GM19452 (cell line): ENCODE data around the gene LETM1.
"Not testable (repeated sequence)": the region's sequence is repeated elsewhere in the genome, so short reads cannot be mapped to it uniquely, and the experiment has no call there.

Experiments
- ATAC-seq: cut with Tn5 transposase; IDR thresholded peaks from one replicate; pipeline ENCODE4 v1.9.1; 2021; ENCODE audit not compliant: unreplicated experiment

Gene LETM1

DNA sequence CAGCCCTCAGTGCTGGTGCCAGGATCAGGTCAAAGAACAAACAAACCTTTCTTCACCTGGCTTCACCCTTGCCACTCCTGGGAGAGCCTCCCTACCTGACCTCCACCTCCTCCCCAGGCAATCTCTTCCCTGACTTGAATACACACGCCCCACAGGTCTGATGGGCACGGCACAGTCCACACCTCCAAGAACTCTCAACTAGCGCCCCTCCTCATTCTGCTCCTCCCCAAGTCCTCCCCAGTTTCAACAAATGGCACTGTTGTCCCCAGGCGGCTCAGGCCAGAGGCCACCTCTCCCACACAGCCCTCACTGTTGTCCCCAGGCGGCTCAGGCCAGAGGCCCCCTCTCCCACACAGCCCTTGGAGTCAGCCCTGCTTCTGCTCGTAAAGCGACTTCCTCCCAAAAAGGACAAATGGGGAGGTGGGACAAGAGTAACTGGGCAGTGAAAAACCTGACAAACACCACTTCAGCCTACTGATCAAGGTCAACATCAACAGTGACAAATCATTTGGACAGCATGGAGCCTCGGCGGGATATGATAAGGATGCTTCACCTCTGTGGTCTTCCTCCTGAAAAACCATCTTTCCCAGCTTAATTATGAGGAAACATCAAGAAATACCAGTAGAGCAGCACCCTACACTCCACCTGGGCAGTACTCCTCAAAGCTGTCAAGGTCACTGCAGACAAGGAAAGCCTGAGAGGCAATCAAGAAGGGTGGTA is 2.9 kb downstream of the LETM1 start:
- ATAC-seq = no peak

DNA sequence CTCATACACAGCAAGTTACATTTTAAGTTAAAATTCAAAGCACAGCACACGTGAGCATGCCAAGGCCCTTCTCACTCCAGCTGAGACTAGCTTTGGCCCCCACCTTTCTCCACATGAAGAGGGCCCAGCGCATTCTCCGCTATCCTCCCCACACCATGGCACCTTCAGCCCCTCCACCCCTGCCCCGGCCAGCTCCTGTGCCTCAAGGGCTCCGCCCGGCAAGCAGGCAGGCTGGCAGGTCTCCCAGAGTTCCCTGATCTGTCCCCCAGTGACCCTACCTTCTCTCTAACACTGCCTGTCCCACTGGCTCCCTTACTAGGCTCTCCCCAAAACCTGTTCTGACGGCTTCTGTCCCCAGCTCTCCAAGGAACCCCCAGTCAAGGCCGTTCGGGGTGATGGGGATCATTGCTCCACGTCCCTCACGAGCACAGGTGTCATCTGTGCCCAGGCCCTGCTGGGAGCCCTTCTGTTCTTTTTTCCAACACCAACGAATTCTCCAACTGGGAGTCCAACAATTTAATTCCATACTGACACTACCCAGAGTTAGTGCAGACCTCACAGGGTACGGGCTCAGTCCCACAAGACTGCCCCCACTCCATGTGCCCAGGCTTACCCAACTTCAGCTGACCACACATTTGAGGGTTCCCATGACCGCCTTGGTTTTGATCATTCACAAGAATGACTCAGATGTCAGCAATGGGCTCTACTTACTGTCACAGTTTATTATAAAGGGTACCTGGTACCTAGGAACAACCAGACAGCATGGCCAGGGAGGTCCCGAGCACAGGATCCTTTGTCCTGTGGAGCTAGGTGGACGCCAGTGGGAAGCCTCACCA is 4.2 kb downstream of the LETM1 start:
- no peak for ATAC-seq

DNA sequence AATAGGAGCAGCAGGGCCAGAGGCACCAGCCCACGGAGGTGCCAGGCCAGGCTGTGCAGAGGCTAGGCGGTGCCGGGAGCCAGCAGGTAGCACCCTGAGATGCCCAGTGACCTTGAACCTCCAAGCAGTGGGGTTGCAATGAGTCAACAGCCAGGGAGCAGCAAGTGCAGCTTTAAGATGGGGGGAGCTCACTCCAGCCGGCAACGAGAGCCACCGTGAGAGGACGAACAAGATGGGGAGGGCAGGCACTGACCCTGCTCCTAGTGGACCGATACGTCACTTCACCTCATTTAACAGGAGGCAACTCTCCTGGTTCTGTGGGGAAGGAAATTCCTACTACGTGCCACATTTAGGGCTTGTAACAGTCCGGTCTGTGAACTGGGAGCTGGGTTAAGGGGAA is 4.8 kb downstream of the LETM1 start:
- no peak for ATAC-seq

DNA sequence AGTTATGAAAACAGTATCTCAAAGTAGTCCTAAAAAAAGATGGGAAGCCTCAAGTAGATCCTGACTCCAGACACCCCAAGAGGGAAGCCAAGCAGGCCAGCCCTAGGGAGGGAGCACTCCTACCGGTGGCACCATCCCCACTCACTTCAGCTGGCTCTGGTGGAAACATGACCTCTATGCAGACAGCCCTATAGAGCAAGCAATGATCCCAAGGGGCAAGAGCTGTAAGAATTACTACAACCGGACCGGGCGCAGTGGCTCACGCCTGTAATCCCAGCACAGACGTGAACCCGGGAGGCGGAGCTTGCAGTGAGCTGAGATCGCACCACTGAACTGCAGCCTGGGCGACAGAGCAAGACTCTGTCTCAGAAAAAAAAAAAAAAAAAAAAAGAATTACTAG is 5.7 kb downstream of the LETM1 start:
- ATAC-seq = no peak

DNA sequence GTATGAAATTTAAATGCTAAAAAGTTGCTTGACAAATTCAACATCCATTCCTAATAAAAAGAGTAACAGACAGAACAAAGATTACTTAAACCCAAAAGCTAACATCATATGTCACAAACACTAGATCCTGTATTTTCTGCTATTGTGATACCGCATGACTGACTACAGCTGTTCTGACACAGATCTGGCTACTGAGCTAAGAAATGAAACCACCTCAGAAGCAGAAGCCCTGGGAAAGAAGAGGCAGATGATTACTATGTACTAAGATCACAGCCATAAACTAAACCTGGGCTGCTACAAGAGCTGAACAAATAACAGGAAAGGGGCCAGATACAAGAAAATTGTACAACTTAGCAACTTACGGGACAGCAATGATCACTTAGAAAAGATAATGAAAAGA is 9.4 kb downstream of the LETM1 start:
- no peak for ATAC-seq

DNA sequence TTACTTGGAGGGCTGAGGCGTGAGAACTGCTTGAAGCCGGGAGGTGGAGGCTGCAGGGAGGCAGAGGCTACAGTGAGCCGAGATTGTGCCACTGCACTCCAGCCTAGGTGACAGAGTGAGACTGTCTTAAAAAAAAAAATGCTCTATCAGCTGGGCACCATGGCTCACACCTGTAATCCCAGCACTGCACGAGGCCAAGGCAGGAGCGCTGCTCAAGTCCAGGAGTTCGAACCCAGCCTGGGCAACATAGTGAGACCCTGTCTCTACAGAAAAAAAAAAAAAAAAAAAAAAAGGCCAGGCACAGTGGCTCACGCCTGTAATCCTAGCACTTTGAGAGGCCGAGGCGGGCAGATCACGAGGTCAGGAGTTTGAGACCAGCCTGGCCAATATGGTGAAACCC is 11.3 kb downstream of the LETM1 start:
- not testable (repeated sequence) for ATAC-seq

DNA sequence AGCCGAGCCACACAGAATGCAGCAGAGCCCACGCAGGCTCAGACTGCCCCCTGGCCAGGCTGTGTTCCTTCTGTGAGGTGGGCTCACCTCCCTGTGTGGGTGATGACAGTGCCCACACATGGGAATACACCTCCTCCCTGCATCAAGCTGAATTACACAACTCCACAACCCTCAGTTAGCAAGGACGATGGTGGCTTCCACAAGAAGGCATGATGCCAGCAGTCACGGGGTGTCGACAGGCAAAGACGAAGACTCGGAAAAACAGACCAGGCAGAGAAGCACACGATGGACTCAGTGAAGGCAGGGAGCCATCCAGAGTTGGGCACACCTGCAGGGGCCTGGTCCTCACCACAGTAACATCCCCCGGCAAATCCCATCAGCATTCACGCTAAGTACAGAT is 12.1 kb downstream of the LETM1 start:
- no peak for ATAC-seq

DNA sequence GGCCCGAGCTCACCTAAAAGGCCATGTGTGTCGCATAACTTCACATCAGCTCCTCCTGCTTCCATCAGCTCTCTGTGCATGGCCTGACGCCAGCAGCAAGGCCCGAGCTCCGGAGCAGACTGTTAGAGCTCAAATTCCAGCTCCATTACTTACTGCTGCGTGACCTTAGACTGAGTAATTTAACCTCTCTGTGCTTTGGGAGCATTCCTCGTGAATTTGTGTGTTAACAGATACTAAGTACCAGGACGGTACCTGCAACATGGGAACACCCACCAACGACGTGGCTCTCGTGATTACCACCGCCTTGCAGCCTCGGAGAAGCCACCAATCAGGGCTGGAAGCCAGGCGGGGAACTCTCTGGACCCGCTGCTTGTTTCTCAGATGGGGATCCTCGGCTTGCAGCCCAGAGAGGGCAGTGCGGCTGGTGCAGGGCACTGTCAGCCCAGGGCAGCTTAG is 12.9 kb downstream of the LETM1 start:
- no peak for ATAC-seq

DNA sequence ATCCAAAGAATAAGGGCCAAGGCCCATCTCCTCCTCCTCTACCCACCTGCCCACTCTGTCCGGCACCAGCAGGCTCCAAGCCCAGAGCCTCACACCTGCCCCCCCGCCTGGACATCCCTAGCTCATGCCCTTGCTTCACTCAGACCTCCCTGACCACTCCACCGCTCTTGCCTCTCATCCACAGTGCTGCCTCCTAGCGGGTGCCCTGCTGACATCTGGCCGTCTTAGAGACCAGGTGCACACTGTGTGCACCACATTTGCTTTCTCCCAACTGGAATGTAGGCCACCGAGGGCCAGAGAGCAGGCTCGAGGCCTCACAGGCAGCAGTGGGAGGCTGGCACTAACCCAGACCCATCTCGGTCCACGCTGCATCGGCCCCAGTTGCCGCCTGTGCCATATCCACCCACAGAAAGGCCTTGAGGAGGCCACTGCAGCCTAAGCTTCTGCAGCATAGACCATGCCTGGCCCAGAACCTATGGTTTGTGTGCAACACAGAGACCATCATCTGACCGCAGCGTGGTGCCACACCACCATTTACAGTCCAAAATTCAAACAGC is 13.5 kb downstream of the LETM1 start:
- no peak for ATAC-seq

DNA sequence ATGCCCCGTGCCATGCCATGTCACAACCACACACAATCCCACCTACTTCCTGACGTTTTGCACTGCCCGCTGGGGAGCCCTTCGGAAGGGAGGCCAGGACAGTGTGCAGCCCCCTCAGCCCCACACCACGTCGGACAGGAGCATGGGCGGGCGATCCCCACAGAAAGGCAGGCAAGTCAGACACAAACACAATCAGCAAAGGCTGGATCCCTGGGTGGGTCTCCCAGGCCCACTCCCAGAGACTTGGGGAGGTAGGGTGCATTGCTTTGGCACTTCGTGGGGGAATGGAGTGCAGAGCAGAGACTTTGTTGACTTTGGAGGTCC is 14.1 kb downstream of the LETM1 start:
- no peak for ATAC-seq

DNA sequence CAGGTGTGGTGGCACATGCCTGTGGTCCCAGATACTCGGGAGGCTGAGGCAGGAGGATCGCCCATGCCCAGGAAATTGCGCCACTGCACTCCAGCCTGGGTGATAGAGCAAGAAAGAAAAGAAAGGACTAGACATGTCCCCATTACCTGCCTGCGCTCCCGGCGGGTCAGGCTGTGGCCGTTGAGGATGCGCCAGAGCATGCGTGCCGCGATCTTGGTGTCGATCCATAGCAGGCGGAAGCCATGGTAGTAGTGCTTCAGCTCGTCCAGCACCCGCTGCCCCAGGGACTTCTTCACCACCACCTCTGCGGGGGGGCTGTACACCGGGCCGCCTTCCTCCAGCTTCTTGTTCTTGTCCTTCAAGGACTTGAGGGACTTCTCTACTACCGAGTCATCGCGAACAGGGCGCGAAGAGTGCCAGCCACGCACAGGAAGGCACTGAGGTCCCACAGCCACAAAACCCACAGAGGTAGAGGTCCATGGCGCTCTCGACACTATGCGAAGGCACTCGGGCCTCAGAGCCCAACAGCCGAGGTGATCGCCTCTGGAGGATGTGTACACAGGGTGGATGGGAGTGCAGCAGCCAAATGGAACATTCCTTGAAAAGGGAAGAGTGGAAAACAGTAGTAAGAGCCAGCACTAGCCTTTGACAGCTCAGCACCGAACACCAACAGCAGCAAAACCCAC is 14.6 kb downstream of the LETM1 start:
- no peak for ATAC-seq

DNA sequence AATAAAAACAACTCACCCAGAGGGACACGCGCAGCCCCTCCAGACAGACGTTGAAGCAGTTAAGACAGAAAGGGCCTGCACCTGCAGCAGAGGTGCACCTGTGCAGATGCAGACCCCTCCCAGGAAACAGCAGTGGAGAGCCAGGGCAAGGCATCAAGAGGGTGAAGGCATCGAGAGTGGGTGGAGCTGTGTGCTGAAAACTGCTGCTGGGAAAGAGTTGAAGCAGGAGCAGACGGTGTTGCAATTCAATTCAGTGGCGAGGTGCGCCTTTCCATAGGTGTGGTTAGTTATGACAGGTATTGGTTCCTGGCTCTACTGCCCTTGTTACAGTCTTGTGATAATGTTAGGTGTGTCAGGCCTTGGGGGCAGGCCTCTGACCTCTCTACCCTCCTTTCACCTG is 16.7 kb downstream of the LETM1 start:
- no peak for ATAC-seq

DNA sequence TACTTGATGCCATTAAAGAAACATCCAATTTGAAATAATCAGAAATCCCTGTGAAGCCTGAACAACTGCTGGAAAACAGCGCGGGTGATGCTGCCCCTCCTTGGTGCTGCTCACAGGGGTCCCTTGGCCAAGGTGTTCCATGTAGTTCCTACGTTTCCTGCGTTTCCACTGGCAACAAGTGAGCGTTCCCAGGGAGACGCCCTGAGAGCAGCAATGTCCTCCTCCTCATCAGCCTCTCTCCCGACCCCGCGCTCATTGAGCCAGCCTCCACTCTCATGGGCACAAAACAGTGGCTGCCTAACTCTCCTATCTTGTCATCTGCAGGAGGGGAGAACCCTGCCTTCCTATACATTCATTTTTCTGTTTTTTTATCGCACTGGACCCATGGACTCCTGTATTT is 18.9 kb downstream of the LETM1 start:
- no peak for ATAC-seq

DNA sequence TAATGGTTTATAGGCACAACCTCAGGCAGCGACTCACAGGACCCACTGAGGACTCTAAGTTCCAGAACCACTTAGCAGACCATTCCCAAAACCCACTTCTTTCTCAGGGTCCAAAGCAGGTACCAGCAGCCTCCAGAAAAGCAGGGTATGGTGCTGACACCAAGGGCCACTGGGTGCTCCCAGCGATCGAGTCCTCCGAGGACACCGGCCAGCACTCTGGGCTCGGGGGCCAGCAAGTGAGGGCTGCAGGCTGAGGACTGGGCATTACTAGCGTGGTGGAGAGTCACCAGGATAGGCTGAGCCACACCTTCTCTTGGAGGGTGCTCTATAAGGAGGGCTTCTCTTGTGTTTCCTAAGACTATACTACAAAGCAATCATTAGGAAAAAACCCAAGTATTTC is 19.3 kb downstream of the LETM1 start:
- ATAC-seq = no peak

DNA sequence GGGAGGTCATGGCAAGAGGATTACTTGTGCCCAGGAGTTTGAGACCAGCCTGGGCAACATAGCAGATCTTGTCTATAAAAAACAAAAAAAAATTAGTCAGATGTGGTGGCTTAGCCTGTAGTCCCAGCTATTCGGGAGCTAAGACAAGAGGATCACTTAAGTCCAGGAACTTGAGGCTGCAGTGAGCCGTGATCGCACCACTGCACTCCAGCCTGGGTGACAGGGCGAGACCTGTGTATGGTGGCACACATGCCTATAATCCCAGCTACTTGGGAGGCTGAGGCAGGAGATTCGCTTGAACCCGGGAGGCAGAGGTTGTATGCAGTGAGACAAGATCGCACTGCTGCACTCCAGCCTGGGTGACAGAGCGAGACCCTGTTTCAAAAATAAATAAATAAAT is 20.1 kb downstream of the LETM1 start:
- not testable (repeated sequence) for ATAC-seq

DNA sequence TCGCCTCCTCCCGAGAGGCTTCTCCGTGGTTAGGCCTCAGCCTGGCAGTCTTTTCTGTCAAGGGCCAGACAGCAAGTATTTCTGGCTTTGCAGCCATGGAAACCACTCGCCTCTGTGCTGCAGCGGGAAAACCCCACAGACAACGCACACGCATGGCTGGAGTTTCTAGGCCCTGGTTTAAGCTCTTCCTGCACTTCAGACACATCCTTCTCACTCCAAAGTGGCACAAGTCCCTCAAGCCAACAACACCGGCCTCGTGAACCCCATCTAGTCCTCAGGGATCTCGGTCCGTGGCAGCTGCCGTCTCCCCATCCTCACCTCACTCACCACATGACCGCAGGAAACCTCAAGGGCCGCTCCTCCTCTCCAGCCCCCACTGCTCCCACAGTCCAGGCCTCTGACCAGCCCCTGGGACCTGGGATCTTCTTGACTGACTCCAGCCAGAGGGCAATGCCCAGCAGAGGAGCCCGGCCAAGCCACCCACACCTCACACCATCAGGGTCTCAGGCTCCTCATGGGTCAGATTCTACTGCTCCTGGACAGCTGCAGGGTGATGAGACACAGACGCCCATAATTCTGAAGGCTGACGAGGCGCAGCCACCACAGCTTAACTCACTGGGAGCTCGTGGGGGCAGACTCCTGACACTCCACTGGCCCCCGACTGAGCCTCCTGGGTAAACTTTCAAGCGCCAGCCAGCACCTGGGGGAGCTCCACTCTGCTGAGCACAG is 21.7 kb downstream of the LETM1 start:
- no peak for ATAC-seq

DNA sequence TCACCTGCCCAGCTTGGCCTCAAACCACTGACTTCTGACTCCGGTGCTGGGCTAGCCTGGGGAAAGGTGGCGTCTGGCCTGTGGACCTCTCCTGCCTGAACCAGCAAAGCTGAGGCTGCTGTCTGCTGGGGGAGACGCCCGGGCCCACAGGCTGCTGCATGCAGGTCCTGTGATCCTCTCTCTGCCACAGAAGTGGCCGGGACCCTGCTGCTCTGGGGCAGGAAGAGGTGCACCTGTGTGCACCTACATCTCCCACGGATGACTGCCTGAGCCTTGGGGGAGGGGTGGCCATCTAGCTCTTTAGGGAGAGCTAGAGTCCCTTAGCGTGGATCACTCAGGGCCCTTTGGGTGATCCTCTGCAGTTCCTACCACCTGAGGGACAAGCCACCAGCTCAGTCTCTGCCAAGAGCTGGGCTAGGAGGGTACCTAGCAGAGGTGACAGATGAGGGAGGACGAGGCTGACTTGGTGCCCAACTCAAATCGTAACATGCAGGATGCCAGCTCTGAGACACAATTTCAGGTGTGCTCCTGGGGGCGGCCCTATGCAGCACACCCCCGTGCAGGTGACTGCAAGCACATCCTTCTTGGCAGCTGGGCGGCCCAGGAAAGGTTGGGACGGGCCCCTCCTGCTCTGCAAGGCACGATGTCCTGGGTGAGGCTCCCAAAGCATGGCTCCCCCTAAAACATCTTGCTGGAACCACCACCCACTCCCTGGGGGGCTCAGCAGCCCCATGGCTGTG is 22.5 kb downstream of the LETM1 start:
- ATAC-seq = no peak

DNA sequence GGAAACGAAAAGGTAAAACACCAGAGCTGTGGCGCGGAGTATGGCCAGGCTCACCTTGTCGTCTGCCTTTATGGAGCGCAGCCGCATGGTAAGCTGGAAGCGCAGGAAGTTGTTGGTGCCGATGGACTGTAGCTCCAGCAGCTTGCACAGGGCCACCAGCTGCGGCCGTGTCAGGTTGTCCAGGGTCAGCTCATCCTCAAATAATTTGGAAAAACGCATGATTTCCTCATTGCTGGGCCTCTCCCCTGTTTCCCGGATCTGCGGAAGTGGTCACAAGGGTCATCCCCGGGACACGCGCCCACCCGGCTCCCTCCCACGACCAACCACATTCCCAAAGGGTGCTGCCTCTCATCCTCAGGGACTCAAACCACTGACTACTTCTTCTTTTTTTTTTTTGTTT is 23.3 kb downstream of the LETM1 start:
- no peak for ATAC-seq

DNA sequence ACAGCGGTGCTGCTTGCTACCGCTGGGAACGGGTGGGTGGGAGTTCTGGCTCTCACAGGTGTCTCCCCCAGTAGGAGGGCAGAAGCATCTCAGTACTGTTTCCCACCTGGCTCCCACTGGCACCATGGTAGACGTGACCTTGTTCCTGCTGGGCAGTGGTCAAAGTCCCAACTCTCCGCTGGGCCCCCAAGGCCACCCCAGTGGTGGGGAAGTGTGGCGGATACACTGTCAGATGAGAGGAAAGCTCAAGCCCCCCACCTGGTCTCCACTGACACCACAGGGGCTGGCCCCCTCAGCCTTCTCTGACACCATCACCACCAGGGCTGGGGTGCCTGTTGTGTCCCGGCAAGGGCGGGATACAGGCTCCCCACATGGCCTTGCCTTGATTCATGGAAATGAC is 24.6 kb downstream of the LETM1 start:
- ATAC-seq = no peak

DNA sequence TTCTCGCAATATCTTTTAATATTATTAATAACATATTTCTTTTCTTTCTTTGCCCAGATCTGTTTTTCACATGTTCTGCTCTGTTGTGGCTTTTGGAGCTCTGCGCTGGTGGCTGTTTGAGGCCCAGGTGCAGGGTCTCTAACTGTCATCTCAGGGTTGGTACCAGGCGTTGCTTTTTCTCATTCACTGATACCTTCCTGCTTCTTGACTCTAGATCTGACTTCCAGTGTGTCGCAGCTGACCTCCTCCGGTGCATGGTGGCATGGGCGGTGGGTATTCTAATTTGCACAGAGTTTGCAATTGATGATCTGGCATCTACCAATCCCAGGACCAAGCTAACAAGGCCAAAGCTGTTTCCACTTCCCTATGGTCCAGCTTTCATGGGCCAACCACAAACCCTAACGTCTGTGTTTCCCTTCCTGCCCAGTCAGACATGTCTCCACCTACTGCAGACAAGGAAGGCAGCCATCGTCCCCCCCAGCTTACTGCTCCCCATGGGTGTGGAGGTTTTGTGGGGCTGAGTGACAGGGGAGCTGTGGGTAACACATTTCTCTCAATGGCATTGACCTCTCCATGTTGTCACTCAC is 25.2 kb downstream of the LETM1 start:
- ATAC-seq = no peak
